Testis (tissue), 3 donors: ENCODE results near the gene GFOD1. TPM values are rescaled to one million over a fixed set of nuclear protein-coding genes. Genes with fewer than 3 reads are reported as not detected.

Experiments
- DNase-seq: peaks from one replicate; pipeline ENCODE4 v3.0.0-alpha.2; 2019
- H3K27ac ChIP-seq, 2 donors: fragments of 200-600 bp; sonication (generic); one replicate each; pipeline ENCODE4 v1.5.1; 2019
- H3K27me3 ChIP-seq: fragments of 200-600 bp; sonication (generic); one replicate; pipeline ENCODE4 v1.5.1; 2019
- H3K36me3 ChIP-seq: fragments of 200-600 bp; sonication (generic); one replicate; pipeline ENCODE4 v1.5.1; 2017; ENCODE audit warnings: low read depth; ENCODE audit errors: missing control alignments
- H3K4me1 ChIP-seq: fragments of 200-600 bp; sonication (generic); one replicate; pipeline ENCODE4 v1.5.1; 2019
- H3K4me3 ChIP-seq, 2 donors: fragments of 200-600 bp; sonication (generic); one replicate each; pipeline ENCODE4 v1.5.1; 2017 to 2019
- H3K9me3 ChIP-seq: fragments of 200-600 bp; sonication (generic); one replicate; pipeline ENCODE4 v1.5.1; 2017
- CTCF ChIP-seq, 3 experiments: fragments of 450-650 bp in 2 of 3; fragments of 200-600 bp in 1 of 3; sonication (generic) in 1 of 3; IDR thresholded peaks; one replicate each; pipeline ENCODE4 v1.5.1; 2016 to 2019; ENCODE audit warnings: antibody characterized with exemption in 3 of 3, mild to moderate bottlenecking in 2 of 3, moderate library complexity in 1 of 3
- POLR2A ChIP-seq: fragments of 450-650 bp; IDR thresholded peaks from one replicate; pipeline ENCODE4 v1.6.1; 2017; ENCODE audit warnings: antibody characterized with exemption, mild to moderate bottlenecking, moderate library complexity
- WGBS, 2 donors: methylation state at CpG; one replicate each; pipeline ENCODE4 v1.1.5; 2018; 5-methylcytosine and 5-hydroxymethylcytosine counted together
- intact Hi-C: fragments of 100-400 bp; cut with DNase I; formaldehyde crosslinking; loops from one replicate; pipeline ENCODE4 v1.15.1; 2023; ENCODE audit warnings: low total_unique reads
- polyA plus RNA-seq: library from polyadenylated mRNA; stranded (reverse); fragments of 350-450 nt; fragmentation: Illumina TruSeq; extraction: RNeasy Lipid Tissue Mini Kit (QIAGEN cat#74804); gene quantifications from one replicate; pipeline ENCODE4 v1.2.3, GENCODE V29; 2014; ENCODE audit warnings: low read depth, low replicate concordance; ENCODE audit not compliant: insufficient read depth
- total RNA-seq, 2 donors: library from RNA; depleted of rRNA; stranded (reverse); fragments of >200 nt; gene quantifications; one replicate each; pipeline ENCODE4 v1.2.3, GENCODE V29; 2016

GFOD1 gene
- total and polyA plus RNA-seq, 3 donors from 2014 or later = 2.5 to 5.4 (median 5.0) TPM

GRCh38 chr6:13418844-13419243, 68.6 kb downstream of the GFOD1 start:
- no peak for DNase-seq
- no peaks in the 10 kb centered on the region for H3K27me3 ChIP-seq
- H3K4me3 ChIP-seq = no peak overlapping the region
- H3K9me3 ChIP-seq = no peaks in the 10 kb centered on the region
- intact Hi-C loops = no loop called here
- peaks cover under 1% of the 10 kb centered on the region for H3K4me1 ChIP-seq
- no peak overlapping the region for H3K27ac ChIP-seq
- no peaks in the 10 kb centered on the region for H3K36me3 ChIP-seq
- TF ChIP-seq CTCF (IDR thresholded peaks at IDR 0.05) (no peak), POLR2A (no peak)
- WGBS, 2 donors = 89 to 90% methylated on average over 5 of the region's 5 CpGs

GRCh38 chr6:13417954-13418353, 69.4 kb downstream of the GFOD1 start:
- Histone ChIP-seq H3K27me3 (no peaks in the 10 kb centered on the region), H3K36me3 (no peaks in the 10 kb centered on the region), H3K4me1 (peaks cover 4% of the 10 kb centered on the region), H3K27ac (no peak overlapping the region), H3K4me3 (no peak overlapping the region), H3K9me3 (no peaks in the 10 kb centered on the region)
- DNase-seq = no peak
- 84 to 95% methylated on average over 2 of the region's 2 CpGs for WGBS, 2 donors
- TF ChIP-seq POLR2A (no peak), CTCF (IDR thresholded peaks at IDR 0.05) (no peak)
- intact Hi-C loops = no loop called here

GRCh38 chr6:13417431-13417830, 70.0 kb downstream of the GFOD1 start:
- 73 to 74% methylated on average over 6 of the region's 6 CpGs for WGBS, 2 donors
- Histone ChIP-seq H3K36me3 (no peaks in the 10 kb centered on the region), H3K4me3 (no peak overlapping the region), H3K9me3 (no peaks in the 10 kb centered on the region), H3K4me1 (peaks cover 4% of the 10 kb centered on the region), H3K27ac (no peak overlapping the region), H3K27me3 (no peaks in the 10 kb centered on the region)
- TF ChIP-seq CTCF (IDR thresholded peaks at IDR 0.05) (no peak), POLR2A (no peak)
- intact Hi-C loops = no loop called here
- no peak for DNase-seq

- no peak overlapping the region for H3K27ac ChIP-seq
- 70 to 76% methylated on average over 5 of the region's 5 CpGs for WGBS, 2 donors
- H3K36me3 ChIP-seq = no peaks in the 10 kb centered on the region
- intact Hi-C loops = no loop called here
- no peaks in the 10 kb centered on the region for H3K9me3 ChIP-seq
- H3K27me3 ChIP-seq = no peaks in the 10 kb centered on the region
- no peak overlapping the region for H3K4me3 ChIP-seq
- TF ChIP-seq CTCF (IDR thresholded peaks at IDR 0.05) = no peak
- TF ChIP-seq POLR2A = no peak
- peaks cover 4% of the 10 kb centered on the region for H3K4me1 ChIP-seq
- DNase-seq = no peak
These were observed 72.1 kb downstream of the GFOD1 start for GRCh38 chr6:13415283-13415682.

- H3K4me1 ChIP-seq = peaks cover 4% of the 10 kb centered on the region
- H3K9me3 ChIP-seq = no peaks in the 10 kb centered on the region
- no peak overlapping the region for H3K27ac ChIP-seq
- DNase-seq = no peak
- 68% methylated on average over 7 of the region's 7 CpGs for WGBS, 2 donors
- TF ChIP-seq CTCF (IDR thresholded peaks at IDR 0.05) = no peak
- no peak for TF ChIP-seq POLR2A
- intact Hi-C loops = no loop called here
- H3K27me3 ChIP-seq = no peaks in the 10 kb centered on the region
- no peaks in the 10 kb centered on the region for H3K36me3 ChIP-seq
- H3K4me3 ChIP-seq = no peak overlapping the region
These were observed 73.4 kb downstream of the GFOD1 start for GRCh38 chr6:13413900-13414555.
